Neural cell (in vitro differentiated cells): ENCODE results near the gene DOCK4. TPM values are rescaled to one million over a fixed set of nuclear protein-coding genes. Genes with fewer than 3 reads are reported as not detected.

Experiments used
- H2AFZ ChIP-seq: fragments of 200-600, 300-800 bp; sonication (generic), shearing (Covaris generic); 2 replicates; pipeline ENCODE4 v1.6.0; 2014; ENCODE audit warnings: low read depth, mild to moderate bottlenecking, antibody characterized with exemption, low read length, moderate library complexity
- H3F3A ChIP-seq: fragments of 200-600 bp; shearing (Covaris generic); 2 replicates; pipeline ENCODE4 v1.6.1; 2016; ENCODE audit warnings: mild to moderate bottlenecking, moderate library complexity, mixed read lengths, antibody characterized with exemption, low read length; ENCODE audit not compliant: insufficient read depth, poor library complexity, severe bottlenecking
- H3K27ac ChIP-seq: fragments of 200-600, 300-800 bp; sonication (generic), shearing (Covaris generic); 2 replicates; pipeline ENCODE4 v1.5.1; 2014; ENCODE audit warnings: mild to moderate bottlenecking, low read length, moderate library complexity
- H3K27me3 ChIP-seq: fragments of 300-800, 200-600 bp; sonication (generic), shearing (Covaris generic); 2 replicates; pipeline ENCODE4 v1.6.0; 2014; ENCODE audit warnings: mild to moderate bottlenecking, low read depth, low read length, moderate library complexity; ENCODE audit not compliant: insufficient read depth
- H3K36me3 ChIP-seq: fragments of 300-800, 200-600 bp; sonication (generic), shearing (Covaris generic); 2 replicates; pipeline ENCODE4 v1.5.1; 2014; ENCODE audit warnings: mild to moderate bottlenecking, antibody characterized with exemption, low read length, moderate library complexity; ENCODE audit not compliant: insufficient read depth
- H3K4me2 ChIP-seq: fragments of 300-800, 200-600 bp; sonication (generic), shearing (Covaris generic); 2 replicates; pipeline ENCODE4 v1.6.0; 2014; ENCODE audit warnings: mild to moderate bottlenecking, low read length
- H3K4me3 ChIP-seq: fragments of 300-800, 200-600 bp; sonication (generic), shearing (Covaris generic); 2 replicates; pipeline ENCODE4 v1.5.1; 2014; ENCODE audit warnings: mild to moderate bottlenecking, low read length, moderate library complexity
- H3K79me2 ChIP-seq: fragments of 200-600 bp; shearing (Covaris generic); replicated peaks from 2 replicates; pipeline ENCODE4 v1.6.0; 2014; ENCODE audit warnings: mild to moderate bottlenecking, low read length, moderate library complexity; ENCODE audit not compliant: insufficient read depth
- H3K9ac ChIP-seq: fragments of 300-800, 200-600 bp; sonication (generic), shearing (Covaris generic); 2 replicates; pipeline ENCODE4 v1.6.1; 2016; ENCODE audit warnings: mild to moderate bottlenecking, low read length, mixed read lengths
- H3K9me2 ChIP-seq: fragments of 200-600 bp; shearing (Covaris generic); 2 replicates; pipeline ENCODE4 v1.6.1; 2016; ENCODE audit warnings: mild to moderate bottlenecking, low read length, mixed read lengths; ENCODE audit not compliant: insufficient read depth
- H3K9me3 ChIP-seq: fragments of 200-600, 300-800 bp; sonication (generic), shearing (Covaris generic); 2 replicates; pipeline ENCODE4 v1.6.1; 2016; ENCODE audit warnings: mild to moderate bottlenecking, mixed run types, low read length, moderate library complexity, mixed read lengths
- H4K20me1 ChIP-seq: fragments of 200-600 bp; shearing (Covaris generic); 2 replicates; pipeline ENCODE4 v1.6.1; 2016; ENCODE audit warnings: mild to moderate bottlenecking, mixed run types; ENCODE audit not compliant: insufficient read depth
- EP300 ChIP-seq: fragments of 450-650 bp; conservative IDR thresholded peaks from 2 replicates; pipeline ENCODE4 v1.6.1; 2014; ENCODE audit warnings: antibody characterized with exemption, mild to moderate bottlenecking, moderate library complexity; ENCODE audit not compliant: poor library complexity, severe bottlenecking
- EZH2 ChIP-seq: fragments of 200-600, 300-800 bp; shearing (Covaris generic), sonication (generic); IDR thresholded peaks from 2 replicates; pipeline ENCODE4 v1.6.1; 2014; ENCODE audit warnings: antibody characterized with exemption, low read length, borderline replicate concordance, mild to moderate bottlenecking; ENCODE audit not compliant: insufficient read depth, poor library complexity, severe bottlenecking
- MXI1 ChIP-seq: fragments of 450-650 bp; conservative IDR thresholded peaks from 2 replicates; pipeline ENCODE4 v1.6.1; 2014; ENCODE audit warnings: antibody characterized with exemption, mild to moderate bottlenecking; ENCODE audit not compliant: poor library complexity, severe bottlenecking
- POLR2AphosphoS5 ChIP-seq: IDR thresholded peaks from 2 replicates; pipeline ENCODE4 v1.6.1; 2012
- RAD21 ChIP-seq: fragments of 450-650 bp; conservative IDR thresholded peaks from 2 replicates; pipeline ENCODE4 v1.6.1; 2014; ENCODE audit warnings: antibody characterized with exemption, mild to moderate bottlenecking, moderate library complexity
- REST ChIP-seq: IDR thresholded peaks from 2 replicates; pipeline ENCODE4 v1.6.1; 2012; ENCODE audit warnings: borderline replicate concordance
- SMC3 ChIP-seq: fragments of 450-650 bp; conservative IDR thresholded peaks from 2 replicates; pipeline ENCODE4 v1.6.1; 2014; ENCODE audit warnings: antibody characterized with exemption, mild to moderate bottlenecking, moderate library complexity; ENCODE audit not compliant: poor library complexity
- TAF1 ChIP-seq: IDR thresholded peaks from 2 replicates; pipeline ENCODE4 v1.6.1; 2012; ENCODE audit warnings: low read depth
- polyA plus RNA-seq: library from polyadenylated mRNA; depleted of rRNA; stranded (reverse); fragments of >200 nt; gene quantifications from 2 replicates; pipeline ENCODE4 v1.2.3, GENCODE V29; 2014
- TF ChIP-seq, protein P1 (sequence below): fragments of 450-650 bp; IDR thresholded peaks from 2 replicates; pipeline ENCODE4 v1.5.1; 2014; ENCODE audit warnings: antibody characterized with exemption, mild to moderate bottlenecking, moderate library complexity; ENCODE audit not compliant: poor library complexity, severe bottlenecking

The DOCK4 gene
- polyA plus RNA-seq, 1 donor from 2014 or later, result 28.1 TPM

DNA sequence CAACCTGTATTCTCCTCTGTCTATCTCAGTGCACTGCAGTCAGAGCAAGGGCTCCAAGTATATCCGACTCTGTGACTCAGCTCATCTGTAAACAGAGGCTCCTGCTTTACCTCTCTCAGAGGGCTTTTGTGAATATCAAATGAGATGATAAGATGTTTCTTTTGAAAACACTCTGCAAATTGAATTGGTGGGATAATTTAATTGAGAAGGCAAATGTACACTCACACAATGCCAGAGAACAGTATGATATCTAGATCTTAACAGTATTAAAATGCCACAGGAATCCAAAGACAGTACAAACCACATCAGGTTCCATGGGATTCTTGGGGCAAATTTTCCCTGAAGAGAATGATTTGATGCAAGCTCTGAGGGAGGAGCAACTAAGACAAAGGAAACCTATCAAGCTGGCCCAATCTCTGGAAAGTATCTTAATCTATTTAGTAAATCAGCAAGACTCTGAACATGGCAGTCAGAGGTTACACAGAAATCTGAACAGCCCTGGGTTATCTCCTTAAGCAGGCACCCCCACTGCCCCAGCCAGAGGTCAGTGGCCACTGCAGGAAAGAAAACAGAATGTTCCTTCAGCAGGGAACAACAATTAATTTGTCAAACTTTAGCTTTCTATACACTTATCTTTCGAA lies 45.9 kb downstream of the DOCK4 start:
- H3K9me2 ChIP-seq, result no peaks in the 10 kb centered on the region
- H3K27me3 ChIP-seq, result no peaks in the 10 kb centered on the region
- H3K9ac ChIP-seq, result no peak overlapping the region
- H3K9me3 ChIP-seq, result no peaks in the 10 kb centered on the region
- no peaks in the 10 kb centered on the region for H4K20me1 ChIP-seq
- TF ChIP-seq RAD21, result no peak
- no peak for TF ChIP-seq EP300
- TF ChIP-seq REST, result no peak
- no peak for TF ChIP-seq POLR2AphosphoS5
- no peak for TF ChIP-seq EZH2
- no peak for TF ChIP-seq TAF1
- no peak for TF ChIP-seq SMC3
- TF ChIP-seq MXI1, result no peak
- TF ChIP-seq, protein P1, sequence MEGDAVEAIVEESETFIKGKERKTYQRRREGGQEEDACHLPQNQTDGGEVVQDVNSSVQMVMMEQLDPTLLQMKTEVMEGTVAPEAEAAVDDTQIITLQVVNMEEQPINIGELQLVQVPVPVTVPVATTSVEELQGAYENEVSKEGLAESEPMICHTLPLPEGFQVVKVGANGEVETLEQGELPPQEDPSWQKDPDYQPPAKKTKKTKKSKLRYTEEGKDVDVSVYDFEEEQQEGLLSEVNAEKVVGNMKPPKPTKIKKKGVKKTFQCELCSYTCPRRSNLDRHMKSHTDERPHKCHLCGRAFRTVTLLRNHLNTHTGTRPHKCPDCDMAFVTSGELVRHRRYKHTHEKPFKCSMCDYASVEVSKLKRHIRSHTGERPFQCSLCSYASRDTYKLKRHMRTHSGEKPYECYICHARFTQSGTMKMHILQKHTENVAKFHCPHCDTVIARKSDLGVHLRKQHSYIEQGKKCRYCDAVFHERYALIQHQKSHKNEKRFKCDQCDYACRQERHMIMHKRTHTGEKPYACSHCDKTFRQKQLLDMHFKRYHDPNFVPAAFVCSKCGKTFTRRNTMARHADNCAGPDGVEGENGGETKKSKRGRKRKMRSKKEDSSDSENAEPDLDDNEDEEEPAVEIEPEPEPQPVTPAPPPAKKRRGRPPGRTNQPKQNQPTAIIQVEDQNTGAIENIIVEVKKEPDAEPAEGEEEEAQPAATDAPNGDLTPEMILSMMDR, result no peak
- H3K4me3 ChIP-seq, result no peak overlapping the region
- no peak overlapping the region for H3K27ac ChIP-seq
- no peaks in the 10 kb centered on the region for H3F3A ChIP-seq
- H3K4me2 ChIP-seq, result no peak overlapping the region
- H2AFZ ChIP-seq, result no peak overlapping the region
- no peaks in the 10 kb centered on the region for H3K36me3 ChIP-seq
- H3K79me2 ChIP-seq, result peaks cover 5% of the 10 kb centered on the region

GRCh38 chr7:112159351-112159750 lies 46.8 kb downstream of the DOCK4 start:
- no peak overlapping the region for H3K9ac ChIP-seq
- peaks cover 5% of the 10 kb centered on the region for H3K79me2 ChIP-seq
- H3F3A ChIP-seq, result no peaks in the 10 kb centered on the region
- H3K36me3 ChIP-seq, result no peaks in the 10 kb centered on the region
- TF ChIP-seq TAF1 (no peak), SMC3 (no peak), MXI1 (no peak), POLR2AphosphoS5 (no peak), REST (no peak), RAD21 (no peak), EP300 (no peak)
- TF ChIP-seq, protein P1, result no peak
- H3K9me2 ChIP-seq, result no peaks in the 10 kb centered on the region
- H3K4me3 ChIP-seq, result no peak overlapping the region
- H4K20me1 ChIP-seq, result no peaks in the 10 kb centered on the region
- no peak overlapping the region for H3K4me2 ChIP-seq
- no peak overlapping the region for H2AFZ ChIP-seq
- no peaks in the 10 kb centered on the region for H3K27me3 ChIP-seq
- no peaks in the 10 kb centered on the region for H3K9me3 ChIP-seq
- H3K27ac ChIP-seq, result no peak overlapping the region
